Esophagus muscularis mucosa (tissue), 4 donors: Measurements from ENCODE around the gene ANKRD13D.

Experiments used
- EP300 ChIP-seq: sonication (generic); formaldehyde crosslinking; IDR thresholded peaks from one replicate; pipeline ENCODE4 v1.6.1; 2017; ENCODE audit warnings: antibody characterized with exemption
- POLR2A ChIP-seq: fragments of 450-650 bp; IDR thresholded peaks from one replicate; pipeline ENCODE4 v1.6.1; 2017; ENCODE audit warnings: antibody characterized with exemption, moderate library complexity, mild to moderate bottlenecking, low read depth
- POLR2AphosphoS5 ChIP-seq, 2 donors: sonication (generic); formaldehyde crosslinking; IDR thresholded peaks; one replicate each; pipeline ENCODE4 v1.6.1; 2017; ENCODE audit warnings: antibody characterized with exemption in 2 of 2
- TF ChIP-seq, protein P1 (sequence below), 3 experiments: fragments of 200-600 bp in 2 of 3; fragments of 450-650 bp in 1 of 3; sonication (generic) in 2 of 3; IDR thresholded peaks; one replicate each; pipeline ENCODE4 v1.5.1; 2017 to 2019; ENCODE audit warnings: antibody characterized with exemption in 3 of 3, mild to moderate bottlenecking in 2 of 3, moderate library complexity in 1 of 3

DNA sequence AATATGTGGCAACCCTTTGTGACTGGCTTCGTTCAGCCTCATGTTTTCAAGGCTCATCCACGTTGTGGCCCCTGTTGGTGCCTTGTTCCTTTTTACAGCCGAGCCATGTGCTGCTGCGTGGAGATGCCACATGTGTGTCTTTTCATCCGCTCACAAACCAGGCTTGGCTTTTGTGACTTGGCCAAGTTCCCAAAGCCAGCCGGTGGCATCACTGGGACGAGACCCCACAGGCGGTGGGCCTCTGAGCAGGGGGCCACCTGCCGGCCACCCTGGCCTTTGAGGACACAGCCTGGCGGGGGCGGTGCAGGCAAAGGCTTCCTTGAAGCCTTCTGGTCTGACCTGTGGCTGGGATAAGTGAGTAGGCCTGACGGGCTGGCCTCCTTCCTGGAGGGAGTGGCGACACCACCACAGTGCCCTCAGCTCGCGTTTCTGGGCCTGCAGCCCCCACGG lies 12.3 kb upstream of the ANKRD13D start:
- TF ChIP-seq, protein P1, sequence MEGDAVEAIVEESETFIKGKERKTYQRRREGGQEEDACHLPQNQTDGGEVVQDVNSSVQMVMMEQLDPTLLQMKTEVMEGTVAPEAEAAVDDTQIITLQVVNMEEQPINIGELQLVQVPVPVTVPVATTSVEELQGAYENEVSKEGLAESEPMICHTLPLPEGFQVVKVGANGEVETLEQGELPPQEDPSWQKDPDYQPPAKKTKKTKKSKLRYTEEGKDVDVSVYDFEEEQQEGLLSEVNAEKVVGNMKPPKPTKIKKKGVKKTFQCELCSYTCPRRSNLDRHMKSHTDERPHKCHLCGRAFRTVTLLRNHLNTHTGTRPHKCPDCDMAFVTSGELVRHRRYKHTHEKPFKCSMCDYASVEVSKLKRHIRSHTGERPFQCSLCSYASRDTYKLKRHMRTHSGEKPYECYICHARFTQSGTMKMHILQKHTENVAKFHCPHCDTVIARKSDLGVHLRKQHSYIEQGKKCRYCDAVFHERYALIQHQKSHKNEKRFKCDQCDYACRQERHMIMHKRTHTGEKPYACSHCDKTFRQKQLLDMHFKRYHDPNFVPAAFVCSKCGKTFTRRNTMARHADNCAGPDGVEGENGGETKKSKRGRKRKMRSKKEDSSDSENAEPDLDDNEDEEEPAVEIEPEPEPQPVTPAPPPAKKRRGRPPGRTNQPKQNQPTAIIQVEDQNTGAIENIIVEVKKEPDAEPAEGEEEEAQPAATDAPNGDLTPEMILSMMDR (IDR thresholded peaks at IDR 0.05) = peak in 1 of 3 experiments; percentile 15
- TF ChIP-seq POLR2A = no peak
- TF ChIP-seq EP300 = no peak
- no peak for TF ChIP-seq POLR2AphosphoS5 (IDR thresholded peaks at IDR 0.05)
